ENCODE data around the gene RPL21.

DNA sequence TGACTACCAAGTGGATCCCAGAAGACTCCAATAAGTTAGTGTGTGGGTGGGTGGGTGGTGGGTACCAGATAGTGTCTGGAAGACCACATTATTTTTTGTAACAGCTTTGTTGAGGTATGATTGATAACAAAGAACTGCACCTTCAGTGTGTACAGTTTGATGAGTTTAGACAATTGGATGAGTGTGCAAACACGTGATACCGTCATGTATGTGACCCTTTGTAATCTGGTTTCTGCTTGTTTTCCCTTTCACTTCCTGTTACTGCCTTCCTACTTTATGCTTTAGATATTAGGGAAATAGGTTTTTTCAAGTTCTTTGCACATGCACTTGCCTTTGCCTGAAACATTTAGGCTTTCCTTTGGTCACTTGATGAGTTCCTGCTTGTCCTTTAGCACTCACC lies 8.5 kb downstream of the RPL21 start:
- TF ChIP-seq, protein P1, sequence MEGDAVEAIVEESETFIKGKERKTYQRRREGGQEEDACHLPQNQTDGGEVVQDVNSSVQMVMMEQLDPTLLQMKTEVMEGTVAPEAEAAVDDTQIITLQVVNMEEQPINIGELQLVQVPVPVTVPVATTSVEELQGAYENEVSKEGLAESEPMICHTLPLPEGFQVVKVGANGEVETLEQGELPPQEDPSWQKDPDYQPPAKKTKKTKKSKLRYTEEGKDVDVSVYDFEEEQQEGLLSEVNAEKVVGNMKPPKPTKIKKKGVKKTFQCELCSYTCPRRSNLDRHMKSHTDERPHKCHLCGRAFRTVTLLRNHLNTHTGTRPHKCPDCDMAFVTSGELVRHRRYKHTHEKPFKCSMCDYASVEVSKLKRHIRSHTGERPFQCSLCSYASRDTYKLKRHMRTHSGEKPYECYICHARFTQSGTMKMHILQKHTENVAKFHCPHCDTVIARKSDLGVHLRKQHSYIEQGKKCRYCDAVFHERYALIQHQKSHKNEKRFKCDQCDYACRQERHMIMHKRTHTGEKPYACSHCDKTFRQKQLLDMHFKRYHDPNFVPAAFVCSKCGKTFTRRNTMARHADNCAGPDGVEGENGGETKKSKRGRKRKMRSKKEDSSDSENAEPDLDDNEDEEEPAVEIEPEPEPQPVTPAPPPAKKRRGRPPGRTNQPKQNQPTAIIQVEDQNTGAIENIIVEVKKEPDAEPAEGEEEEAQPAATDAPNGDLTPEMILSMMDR (IDR thresholded peaks at IDR 0.05): no peak
- TF ChIP-seq POLR2A (IDR thresholded peaks at IDR 0.05) (no peak), EP300 (IDR thresholded peaks at IDR 0.05) (no peak), POLR2AphosphoS5 (IDR thresholded peaks at IDR 0.05) (no peak)
